HG03108 (cell line): ENCODE measurements around the gene EXOC3L1.

Source experiments
- ATAC-seq: cut with Tn5 transposase; IDR thresholded peaks from one replicate; pipeline ENCODE4 v1.9.1; 2021; ENCODE audit warnings: moderate library complexity; ENCODE audit not compliant: unreplicated experiment

EXOC3L1 gene

DNA sequence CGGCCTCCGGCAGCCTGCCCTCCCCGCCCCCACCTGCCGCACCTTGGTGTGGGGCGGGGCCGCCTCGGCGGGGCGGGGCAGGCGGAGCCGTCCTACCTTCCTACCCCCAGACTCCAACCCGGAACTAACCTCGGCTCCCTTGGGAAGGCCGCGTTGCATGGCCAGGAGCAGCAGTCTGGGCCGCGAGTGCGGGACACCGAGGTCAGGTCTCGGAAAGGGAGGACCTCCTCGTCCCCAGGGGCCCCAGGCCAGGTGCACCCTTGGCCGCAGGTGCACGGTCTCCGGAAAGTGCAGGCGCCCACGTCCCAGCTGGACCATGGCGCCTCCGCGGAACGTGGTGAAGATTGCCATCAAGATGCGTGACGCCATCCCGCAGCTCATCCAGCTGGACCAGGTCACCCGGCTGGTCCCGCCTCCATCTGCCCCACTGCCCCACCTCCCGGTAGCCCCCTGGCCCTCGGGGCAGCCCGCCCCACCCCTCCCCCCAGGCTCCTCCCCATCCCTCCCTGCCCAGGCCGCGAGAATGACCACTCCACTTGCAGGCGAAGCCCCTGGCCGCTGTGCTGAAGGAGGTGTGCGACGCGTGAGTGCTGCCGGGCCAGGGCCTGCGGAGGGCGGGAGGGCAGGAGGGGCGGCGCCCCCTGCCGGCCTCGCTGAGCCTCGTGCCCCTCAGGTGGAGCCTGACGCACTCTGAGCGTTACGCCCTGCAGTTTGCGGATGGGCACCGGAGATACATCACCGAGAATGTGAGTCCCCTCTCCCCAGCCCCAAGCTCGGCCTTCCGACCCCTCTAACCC is 9.3 kb upstream of the EXOC3L1 start, which contains the start of gene ELMO3:
Gene ELMO3, plus strand, starts transcription at position 121 of the 797 bp plus-strand sequence. Its CDS starts 196 bp downstream, at position 317.
- ATAC-seq, result no peak

DNA sequence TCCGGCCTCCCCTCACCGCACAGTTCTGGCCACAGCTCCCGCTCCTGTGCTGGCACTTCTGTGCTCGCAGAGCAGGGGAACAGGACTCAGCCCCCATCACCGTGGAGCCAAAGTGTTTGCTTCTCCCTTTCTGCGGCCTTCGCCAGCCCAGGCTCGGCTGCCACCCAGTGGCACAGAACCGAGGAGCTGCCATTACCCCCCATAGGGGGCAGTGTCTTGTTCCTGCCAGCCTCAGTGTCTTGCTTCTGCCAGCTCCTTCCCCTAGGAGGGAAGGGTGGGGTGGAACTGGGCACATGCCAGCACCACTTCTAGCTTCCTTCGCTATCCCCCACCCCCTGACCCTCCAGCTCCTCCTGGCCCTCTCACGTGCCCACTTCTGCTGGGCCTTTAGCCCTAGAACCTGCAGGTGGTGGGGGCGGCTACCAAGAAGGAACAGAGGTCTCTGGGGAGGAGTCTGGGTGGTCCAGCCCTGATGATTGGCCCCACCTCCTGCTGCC is 8.3 kb upstream of the EXOC3L1 start:
- ATAC-seq, result no peak

DNA sequence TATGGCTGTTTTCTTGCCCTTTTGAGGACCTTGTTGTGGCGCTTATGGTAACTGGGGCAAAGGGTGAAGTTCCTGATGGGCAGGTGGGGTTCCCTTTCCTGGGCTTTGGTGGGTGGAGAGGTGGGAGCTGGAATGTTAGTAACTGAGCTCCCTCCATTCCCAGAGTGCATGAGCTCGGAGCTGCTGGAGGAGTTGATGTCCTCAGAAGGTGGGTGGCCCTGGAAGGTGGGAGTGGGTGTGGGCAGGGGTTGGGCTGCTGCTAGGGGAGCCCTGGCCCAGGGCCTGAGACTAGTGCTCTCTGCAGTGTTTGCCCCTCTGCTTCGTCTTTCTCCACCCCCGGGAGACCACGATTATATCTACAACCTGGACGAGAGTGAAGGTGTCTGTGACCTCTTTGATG is 7.8 kb upstream of the EXOC3L1 start:
- no peak for ATAC-seq

DNA sequence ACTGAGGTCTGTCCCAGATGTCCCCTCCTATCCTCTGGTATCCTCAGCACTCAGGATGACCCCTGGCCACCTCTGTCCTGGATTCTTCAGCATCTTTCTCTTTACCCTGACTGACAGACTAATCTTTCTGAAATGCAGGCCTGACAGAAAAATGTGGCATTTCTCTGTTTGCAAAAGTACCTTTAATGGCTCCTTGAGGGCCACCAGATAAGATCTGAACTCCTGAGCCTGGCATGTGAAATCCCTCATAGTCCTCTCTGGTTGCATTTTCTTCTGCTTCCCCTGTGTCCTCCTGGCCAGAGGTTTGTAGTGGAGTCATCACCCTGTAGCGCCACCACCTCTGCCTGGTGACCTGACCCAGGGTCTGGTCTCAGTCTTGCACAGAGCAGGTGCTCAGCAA is 6.9 kb upstream of the EXOC3L1 start:
- no peak for ATAC-seq

DNA sequence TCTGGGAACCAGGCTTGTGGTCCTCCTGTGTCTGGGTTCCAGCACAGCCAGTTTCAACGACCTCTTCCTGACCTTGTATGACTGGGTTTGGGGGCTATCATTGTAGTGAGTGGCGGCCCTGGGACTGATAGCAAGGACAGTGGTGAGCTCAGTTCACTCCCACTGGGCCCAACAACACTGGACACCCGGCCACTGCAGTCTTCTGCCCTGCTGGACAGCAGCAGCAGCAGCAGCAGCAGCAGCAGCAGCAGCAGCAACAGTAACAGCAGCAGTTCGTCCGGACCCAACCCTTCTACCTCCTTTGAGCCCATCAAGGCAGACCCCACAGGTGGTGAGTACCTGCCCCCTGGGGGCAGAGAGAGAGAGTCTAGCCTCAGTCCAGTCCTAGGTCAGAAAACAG is 5.7 kb upstream of the EXOC3L1 start:
- no peak for ATAC-seq

DNA sequence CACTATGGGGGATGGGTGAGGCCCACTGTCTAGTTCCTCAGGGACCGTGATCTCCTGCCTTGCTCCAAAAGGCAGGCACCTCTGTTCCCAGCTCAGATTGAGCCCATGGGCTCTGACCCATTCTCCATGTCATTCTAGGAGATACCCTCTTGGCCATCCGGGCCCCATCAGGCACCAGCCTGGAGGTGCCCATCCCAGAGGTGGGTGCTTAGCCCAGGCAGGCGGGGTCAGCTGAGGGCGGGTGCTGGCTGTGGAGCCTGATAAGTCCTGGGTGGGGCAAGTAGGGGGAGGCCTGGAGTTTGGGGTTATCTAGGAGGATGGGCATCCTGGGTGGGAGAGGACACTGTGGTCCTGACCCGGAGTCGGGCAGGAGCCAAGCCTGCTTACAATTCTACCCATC is 4.3 kb upstream of the EXOC3L1 start:
- ATAC-seq, result no peak

DNA sequence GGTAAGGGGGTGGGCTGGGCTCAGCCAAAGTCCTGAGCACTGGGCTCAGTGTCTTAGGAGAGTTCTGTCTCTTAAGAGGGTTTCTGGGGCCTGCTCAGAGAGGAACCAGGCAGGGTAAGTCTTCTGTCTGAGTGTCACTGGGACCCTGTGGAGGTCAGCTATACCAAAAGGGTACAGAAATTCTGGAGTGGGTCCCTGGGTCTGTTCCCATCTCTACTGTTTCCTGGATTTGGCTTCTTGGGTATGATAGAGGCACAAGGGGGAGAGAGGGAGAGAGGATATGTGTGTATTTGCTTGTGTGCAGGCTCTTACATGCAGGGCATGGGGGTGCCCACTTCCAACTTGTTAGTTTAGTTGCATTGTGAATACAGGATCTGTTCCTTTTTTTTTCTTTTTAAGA is 3.6 kb upstream of the EXOC3L1 start:
- ATAC-seq, result no peak

DNA sequence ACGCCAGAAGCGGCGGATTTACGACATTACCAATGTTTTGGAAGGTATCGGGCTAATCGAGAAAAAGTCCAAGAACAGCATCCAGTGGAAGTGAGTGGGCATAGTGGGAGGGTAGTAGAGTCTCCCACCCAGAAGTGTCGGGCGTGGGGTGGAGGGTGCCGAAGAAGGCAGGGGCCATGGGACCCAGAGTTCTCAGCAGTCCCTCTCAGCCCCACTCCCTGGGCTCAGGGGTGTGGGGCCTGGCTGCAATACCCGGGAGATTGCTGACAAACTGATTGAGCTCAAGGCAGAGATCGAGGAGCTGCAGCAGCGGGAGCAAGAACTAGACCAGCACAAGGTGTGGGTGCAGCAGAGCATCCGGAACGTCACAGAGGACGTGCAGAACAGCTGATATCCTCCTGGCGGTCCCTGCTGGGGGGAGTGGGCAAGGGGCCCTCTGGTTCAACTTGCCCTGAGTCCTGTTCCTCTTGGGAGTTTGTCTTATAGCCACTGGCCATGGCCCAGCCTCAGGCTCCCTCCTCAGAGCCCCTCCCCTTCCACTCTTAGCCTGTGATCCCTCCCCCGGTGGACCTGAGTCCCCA is 2.9 kb upstream of the EXOC3L1 start:
- no peak for ATAC-seq

DNA sequence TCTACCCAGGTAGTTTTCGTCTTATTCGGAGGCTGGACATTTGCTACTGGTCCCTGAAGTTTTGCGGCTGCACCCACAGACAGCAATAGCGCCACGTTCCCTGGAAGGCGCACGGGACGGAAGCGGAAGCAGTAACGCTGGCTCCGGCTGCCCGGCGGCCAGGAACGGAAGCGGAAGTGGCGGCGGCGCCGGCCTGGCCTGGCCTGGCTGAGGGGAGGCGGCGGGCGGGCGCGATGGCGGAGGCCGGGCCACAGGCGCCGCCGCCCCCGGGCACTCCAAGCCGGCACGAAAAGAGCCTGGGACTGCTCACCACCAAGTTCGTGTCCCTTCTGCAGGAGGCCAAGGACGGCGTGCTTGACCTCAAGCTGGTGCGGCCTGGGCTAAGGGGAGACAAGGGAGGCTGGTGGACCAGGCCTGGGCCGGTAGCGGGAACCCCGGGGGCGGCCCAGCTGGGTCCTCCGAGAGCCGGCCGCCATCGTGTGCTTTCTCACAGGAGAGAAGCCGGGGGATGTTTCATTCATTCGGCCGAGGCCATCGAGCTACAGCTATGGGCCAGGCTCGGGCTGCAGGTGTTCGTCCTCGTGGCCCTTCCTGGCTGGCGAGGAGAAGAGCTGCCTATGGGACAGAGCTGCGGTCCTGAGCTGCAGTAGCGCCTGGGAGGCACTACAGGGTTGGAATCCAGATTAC is 2.2 kb upstream of the EXOC3L1 start, which contains the start of gene E2F4:
Gene E2F4, plus strand, starts transcription at position 161 of the 687 bp plus-strand sequence. Its CDS starts 73 bp downstream, at position 234.
- ATAC-seq, result peak; percentile 87

DNA sequence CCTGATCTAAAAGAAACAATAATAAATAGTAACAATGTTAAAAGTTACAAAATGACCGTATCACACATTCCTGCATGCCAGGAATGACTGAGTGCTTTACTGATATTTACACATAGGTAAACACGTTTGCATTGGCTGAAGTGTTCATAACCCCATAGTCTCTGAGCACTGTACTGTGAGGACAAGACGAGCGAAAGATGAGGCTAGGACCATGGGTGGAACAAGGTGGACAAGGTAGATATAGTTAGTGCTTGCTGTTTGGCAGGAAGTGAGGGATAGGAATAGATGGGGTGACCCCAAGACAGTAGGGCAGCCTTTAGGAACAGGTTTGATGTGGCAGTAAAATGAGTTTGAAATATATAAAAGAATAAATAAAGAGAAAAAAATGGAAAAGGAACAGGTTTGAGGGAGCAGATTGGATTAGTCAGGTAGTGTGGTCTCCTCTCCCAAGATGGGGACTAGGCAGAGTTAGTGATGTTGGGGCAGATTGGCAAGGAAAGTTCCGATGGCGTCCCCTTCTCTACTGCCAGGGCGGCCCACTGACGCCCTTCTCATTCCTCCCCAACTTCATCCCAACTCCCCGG is 1.6 kb upstream of the EXOC3L1 start:
- ATAC-seq, result no peak

DNA sequence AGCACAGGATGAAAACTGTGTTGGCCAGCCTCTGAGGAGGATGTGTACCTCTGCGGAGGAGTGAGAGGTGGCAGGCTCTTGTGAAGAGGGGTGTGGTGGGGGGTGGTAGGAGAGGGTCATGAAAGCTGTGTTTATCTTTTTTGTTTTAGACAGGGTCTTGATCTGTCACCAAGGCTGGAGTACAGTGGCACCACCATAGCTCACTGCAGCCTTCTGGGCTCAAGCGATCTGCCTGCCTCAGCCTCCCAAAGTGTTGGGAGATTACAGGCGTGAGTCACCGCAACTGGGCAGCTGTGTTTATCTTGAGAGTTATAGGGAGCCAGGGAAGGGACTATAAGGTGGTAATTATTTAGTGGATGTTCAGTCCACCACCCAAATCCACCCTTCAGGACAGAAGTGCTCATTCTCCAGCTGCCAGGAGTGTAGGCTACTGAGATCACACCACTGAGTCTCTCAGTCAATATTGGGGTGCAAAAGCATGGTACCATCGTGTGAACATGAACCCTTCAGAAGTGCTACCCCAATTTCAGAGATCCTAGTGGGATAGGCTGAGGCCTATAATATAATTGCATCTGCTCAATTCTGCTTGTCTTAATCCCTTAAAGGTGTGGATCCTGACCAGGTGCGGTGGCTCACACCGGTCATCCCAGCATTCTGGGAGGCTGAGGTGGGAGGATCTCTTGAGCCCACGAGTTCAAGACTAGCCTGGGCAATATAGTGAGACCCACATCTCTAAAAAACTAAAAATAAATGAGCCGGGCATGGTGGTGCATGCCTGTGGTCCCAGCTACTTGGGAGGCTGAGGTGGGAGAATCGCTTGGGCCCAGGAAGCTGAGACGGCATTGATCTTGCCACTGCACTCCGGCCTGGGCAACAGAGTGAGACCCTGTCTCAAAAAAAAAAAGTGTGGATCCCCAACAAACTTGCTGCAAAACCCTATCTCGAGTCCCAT is 788 bp upstream of the EXOC3L1 start:
- no peak for ATAC-seq

DNA sequence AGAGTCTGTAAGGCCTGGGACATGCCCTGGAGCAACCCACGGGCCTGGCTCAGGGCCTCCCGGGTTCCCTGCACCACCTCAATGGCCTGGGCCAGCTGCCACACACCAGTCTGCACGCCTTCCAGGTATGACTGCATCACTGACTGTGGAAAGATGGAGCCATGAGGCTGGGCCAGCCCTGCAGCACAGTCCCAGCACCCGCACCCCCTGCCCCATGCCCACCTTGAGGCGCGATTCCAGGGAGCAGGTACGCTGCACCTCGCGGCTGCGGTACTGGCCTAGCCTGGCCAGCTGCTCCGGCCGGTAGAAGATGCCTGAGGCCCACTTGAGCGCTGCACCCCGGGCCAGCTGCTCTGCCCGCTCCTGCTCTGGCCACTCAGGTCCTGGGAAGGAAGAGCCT is 1.1 kb downstream of the EXOC3L1 start:
- ATAC-seq, result no peak

DNA sequence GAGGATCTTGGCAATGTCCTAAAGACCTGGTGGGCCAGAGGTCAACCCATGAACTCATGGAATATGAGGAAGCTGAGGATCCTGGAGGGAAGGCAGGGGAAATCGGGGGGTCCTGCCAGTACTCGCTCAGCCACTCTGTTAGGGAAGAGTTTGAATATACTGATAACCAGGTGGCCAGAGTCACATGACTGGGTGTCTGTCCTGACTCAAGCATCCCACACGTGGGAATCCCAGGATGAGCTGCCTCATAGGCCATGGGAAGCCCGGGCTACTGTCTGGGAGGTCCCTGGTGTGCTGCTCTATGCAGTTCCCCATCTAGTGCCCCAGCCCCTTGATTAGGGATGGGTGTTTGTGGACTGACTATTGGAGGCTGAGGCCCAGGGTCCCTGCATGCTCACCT is 1.6 kb downstream of the EXOC3L1 start:
- no peak for ATAC-seq

DNA sequence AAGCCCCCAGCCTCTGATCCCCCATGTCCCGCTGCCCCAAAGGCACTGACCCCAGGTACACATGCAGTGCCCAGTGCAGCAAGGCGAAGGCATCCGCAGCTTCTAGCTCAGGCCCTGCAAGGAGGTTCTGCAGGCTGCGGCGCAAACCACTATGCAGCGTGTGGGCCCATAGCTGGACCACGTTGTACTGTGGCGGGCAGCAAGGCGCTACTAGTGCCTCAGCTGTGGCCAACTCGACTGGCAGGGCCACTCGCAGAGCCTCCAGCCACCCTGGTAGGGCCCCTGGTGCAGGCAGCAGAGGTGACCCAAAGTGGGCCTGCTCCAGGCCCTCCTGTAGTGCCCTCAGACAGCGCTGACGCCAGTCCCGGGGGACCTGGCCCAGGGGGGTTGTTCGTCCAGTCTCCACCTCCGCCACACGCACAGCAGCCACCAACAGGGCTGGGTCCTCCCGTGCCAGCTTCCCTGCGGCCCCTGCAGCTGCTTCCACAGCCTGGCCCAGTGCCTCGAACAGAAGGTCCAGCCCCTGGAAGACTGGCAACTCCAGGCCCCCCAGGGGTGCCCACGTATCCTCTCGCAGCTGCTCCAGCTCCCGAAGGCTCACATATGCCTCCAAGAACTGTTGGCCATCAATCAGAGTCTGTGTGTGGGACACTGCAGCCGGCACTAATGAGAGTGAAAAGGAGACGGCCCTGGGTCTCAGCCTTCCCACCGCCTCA is 2.6 kb downstream of the EXOC3L1 start:
- ATAC-seq, result no peak

DNA sequence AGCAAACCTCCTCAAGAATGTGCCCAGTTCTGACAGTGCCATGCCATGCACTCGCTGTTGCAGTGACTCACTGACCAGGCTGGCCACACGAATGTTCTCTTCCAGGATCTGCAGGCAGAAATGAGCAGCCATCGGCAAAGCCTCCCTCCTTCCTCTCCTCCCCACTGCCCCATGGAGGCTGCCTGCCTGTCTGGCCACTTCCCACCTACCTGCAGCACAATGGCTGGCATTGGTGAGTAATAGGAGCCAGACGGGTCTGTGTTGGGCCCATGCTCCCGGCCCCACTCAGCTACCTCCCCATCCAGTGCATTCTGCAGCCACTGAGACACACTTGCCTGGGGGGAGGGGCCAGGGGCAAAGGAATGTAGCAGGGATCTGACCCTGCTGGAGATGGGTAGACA is 3.4 kb downstream of the EXOC3L1 start:
- ATAC-seq, result no peak

DNA sequence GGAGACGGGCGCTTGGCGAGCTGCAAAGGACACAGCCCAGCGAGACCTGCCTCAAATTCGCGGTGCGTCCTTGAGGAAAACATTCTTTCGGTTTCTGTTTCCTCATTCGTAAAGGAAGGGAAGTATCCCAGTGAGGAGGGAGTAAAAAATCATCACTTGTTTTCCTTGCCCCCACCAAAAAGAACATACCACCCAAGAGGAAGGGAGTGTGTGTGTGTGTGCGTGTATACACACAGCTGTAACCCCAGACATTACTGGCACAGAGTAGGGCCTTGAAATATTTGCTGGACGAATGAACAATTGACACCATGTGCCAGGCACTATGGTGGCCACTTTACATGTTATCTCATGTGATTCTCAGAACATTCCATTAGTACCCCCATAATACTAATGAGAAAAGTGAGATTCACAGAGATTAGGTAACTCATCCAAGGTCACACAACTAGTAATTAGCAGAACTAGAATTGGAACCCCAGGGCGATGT is 4.2 kb downstream of the EXOC3L1 start:
- no peak for ATAC-seq

DNA sequence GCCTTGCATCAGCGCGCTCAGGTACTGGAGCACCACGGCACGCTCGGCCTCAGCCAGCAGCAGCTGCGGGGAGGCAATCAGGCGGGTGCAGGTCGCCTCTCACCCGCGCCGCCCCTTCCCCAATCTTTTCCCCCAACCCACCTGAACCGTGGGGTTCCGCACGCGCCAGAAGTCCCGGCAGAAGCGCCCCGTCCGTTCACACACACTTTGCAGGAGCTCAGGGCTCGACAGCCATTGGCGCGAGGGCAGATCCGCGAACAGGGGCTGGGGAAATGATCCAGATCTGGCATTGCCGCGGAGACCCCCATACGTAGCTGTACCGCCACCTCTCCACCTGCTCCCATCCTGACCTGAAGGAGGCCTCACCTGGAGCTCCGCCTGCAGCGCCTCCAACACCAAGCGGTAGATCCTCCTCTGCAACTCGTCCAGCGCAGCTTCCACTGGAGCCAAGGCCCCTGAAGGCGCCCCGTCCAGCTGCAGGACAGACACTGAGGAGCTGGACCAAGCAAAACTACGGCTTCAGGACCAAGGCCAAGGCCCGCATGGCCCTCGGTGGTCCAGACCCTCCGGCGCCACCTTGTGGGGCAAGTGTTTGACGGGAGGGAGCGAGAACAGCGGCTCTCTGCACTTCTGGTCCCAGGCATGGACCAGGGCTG is 4.8 kb downstream of the EXOC3L1 start:
- ATAC-seq, result no peak

DNA sequence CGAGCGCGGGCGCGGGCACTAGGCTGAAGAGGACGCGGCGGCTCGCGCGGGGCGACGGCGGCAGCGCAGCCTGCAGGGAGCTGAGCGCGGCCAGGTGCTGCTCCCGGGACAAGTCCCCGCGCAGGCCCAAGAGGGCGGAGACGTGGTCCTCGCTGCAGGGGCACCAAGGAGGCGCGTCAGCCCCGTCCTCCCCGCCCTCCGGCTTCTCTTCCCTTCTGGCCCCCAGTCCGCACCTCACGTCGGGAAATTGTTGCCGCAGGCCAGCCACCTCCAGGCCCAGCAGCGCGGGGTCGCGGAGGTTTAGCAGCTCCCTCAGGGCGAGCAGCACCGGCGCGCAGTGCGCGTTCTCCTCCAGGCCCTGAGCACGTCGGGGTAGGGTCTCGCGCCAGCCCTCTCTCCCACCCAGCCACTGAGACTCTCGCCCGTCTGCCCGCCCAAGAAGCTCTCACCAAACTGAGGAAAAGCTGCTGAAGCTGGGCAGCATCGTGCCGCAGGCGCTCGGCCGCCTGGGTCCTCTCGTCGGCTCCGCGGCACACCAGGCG is 5.4 kb downstream of the EXOC3L1 start:
- no peak for ATAC-seq
